ENCODE results near the gene SPATA32.
"Not testable (repeated sequence)": the region's sequence is repeated elsewhere in the genome, so short reads cannot be mapped to it uniquely, and the experiment has no call there.

The SPATA32 gene

GRCh38 chr17:45307290-45308015 is 45.6 kb upstream of the SPATA32 start:
- TF ChIP-seq, protein P1, sequence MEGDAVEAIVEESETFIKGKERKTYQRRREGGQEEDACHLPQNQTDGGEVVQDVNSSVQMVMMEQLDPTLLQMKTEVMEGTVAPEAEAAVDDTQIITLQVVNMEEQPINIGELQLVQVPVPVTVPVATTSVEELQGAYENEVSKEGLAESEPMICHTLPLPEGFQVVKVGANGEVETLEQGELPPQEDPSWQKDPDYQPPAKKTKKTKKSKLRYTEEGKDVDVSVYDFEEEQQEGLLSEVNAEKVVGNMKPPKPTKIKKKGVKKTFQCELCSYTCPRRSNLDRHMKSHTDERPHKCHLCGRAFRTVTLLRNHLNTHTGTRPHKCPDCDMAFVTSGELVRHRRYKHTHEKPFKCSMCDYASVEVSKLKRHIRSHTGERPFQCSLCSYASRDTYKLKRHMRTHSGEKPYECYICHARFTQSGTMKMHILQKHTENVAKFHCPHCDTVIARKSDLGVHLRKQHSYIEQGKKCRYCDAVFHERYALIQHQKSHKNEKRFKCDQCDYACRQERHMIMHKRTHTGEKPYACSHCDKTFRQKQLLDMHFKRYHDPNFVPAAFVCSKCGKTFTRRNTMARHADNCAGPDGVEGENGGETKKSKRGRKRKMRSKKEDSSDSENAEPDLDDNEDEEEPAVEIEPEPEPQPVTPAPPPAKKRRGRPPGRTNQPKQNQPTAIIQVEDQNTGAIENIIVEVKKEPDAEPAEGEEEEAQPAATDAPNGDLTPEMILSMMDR (IDR thresholded peaks at IDR 0.05; ENCODE audit: control insufficient read depth, insufficient read depth, low read depth, low read length, missing control alignments), result no peak
- no peak for DNase-seq (ENCODE audit: low read depth)
- no peak overlapping the region for H3K4me3 ChIP-seq (ENCODE audit: control insufficient read depth, low read depth, low read length)

GRCh38 chr17:45306623-45307022 is 44.7 kb upstream of the SPATA32 start:
- no peak overlapping the region for H3K4me3 ChIP-seq (ENCODE audit: control insufficient read depth, low read depth, low read length)
- TF ChIP-seq, protein P1 (IDR thresholded peaks at IDR 0.05; ENCODE audit: control insufficient read depth, insufficient read depth, low read depth, low read length, missing control alignments), result no peak
- no peak for DNase-seq (ENCODE audit: low read depth)

DNA sequence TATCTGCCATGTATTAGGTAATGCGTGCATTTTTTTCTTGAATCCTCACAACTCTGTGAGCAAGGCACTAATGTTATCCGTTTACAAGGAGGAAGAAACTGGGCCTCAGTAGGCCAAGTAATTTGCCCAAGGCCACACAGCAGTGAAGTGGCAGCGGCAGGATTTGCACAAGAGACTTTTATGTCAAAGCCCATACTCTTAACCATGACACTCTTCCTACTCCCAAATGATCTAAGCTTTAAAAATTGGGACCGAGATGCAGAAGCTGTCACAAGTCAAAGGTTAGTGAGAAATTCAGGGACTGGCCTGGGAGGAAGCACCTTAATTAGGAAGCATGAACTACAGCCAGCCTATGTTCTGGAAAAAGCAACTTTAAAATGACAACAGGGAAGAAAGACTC is 44.2 kb upstream of the SPATA32 start:
- DNase-seq (ENCODE audit: low read depth), result no peak
- TF ChIP-seq, protein P1 (IDR thresholded peaks at IDR 0.05; ENCODE audit: control insufficient read depth, insufficient read depth, low read depth, low read length, missing control alignments), result no peak
- no peak overlapping the region for H3K4me3 ChIP-seq (ENCODE audit: control insufficient read depth, low read depth, low read length)

- H3K4me3 ChIP-seq (ENCODE audit: control insufficient read depth, low read depth, low read length), result no peak overlapping the region
- no peak for DNase-seq (ENCODE audit: low read depth)
- TF ChIP-seq, protein P1 (IDR thresholded peaks at IDR 0.05; ENCODE audit: control insufficient read depth, insufficient read depth, low read depth, low read length, missing control alignments), result no peak
Observed at GRCh38 chr17:45305530-45306087, 43.7 kb upstream of the SPATA32 start.

- no peak for DNase-seq (ENCODE audit: low read depth)
- no peak overlapping the region for H3K4me3 ChIP-seq (ENCODE audit: control insufficient read depth, low read depth, low read length)
- TF ChIP-seq, protein P1 (IDR thresholded peaks at IDR 0.05; ENCODE audit: control insufficient read depth, insufficient read depth, low read depth, low read length, missing control alignments), result no peak
Observed at GRCh38 chr17:45302649-45303173, 40.8 kb upstream of the SPATA32 start.

GRCh38 chr17:45302220-45302619 is 40.3 kb upstream of the SPATA32 start:
- not testable (repeated sequence) for H3K4me3 ChIP-seq (ENCODE audit: control insufficient read depth, low read depth, low read length); DNase-seq (ENCODE audit: low read depth)

- DNase-seq (ENCODE audit: low read depth), result no peak
- no peak overlapping the region for H3K4me3 ChIP-seq (ENCODE audit: control insufficient read depth, low read depth, low read length)
- TF ChIP-seq, protein P1 (IDR thresholded peaks at IDR 0.05; ENCODE audit: control insufficient read depth, insufficient read depth, low read depth, low read length, missing control alignments), result no peak
Observed at GRCh38 chr17:45301674-45302073, 39.8 kb upstream of the SPATA32 start.
